Neutrophil (primary cell): Measurements from ENCODE around the gene PHF5A.

Experiments
- H3K27ac ChIP-seq: fragments of 200-600 bp; sonication (generic); 2 replicates; pipeline ENCODE4 v1.5.1; 2016; ENCODE audit warnings: mild to moderate bottlenecking, moderate library complexity
- H3K27me3 ChIP-seq: fragments of 200-600 bp; sonication (generic); 2 replicates; pipeline ENCODE4 v1.6.0; 2016; ENCODE audit warnings: mild to moderate bottlenecking
- H3K36me3 ChIP-seq: fragments of 200-600 bp; sonication (generic); 2 replicates; pipeline ENCODE4 v1.5.1; 2017
- H3K4me1 ChIP-seq, 2 experiments: fragments of 200-600 bp in 1 of 2; sonication (generic) in 1 of 2; 1 replicate in 1 of 2; 2 replicates in 1 of 2; pipeline versions ENCODE4 v1.5.1 to v1.6.1; 2013 to 2016; ENCODE audit warnings: low read depth in 1 of 2, low read length in 1 of 2, mild to moderate bottlenecking in 1 of 2, moderate library complexity in 1 of 2; ENCODE audit not compliant: control insufficient read depth in 1 of 2, insufficient read depth in 1 of 2
- H3K4me3 ChIP-seq, 2 experiments: fragments of 200-600 bp in 1 of 2; sonication (generic) in 1 of 2; 1 replicate in 1 of 2; 2 replicates in 1 of 2; pipeline ENCODE4 v1.5.1; 2013 to 2016; ENCODE audit warnings: low read depth in 1 of 2, low read length in 1 of 2, mild to moderate bottlenecking in 1 of 2, moderate library complexity in 1 of 2
- H3K9me3 ChIP-seq: fragments of 200-600 bp; sonication (generic); 2 replicates; pipeline ENCODE4 v1.5.1; 2016
- CTCF ChIP-seq: fragments of 200-600 bp; sonication (generic); IDR thresholded peaks from 2 replicates; pipeline ENCODE4 v1.5.1; 2016; ENCODE audit warnings: antibody characterized with exemption

Gene PHF5A

GRCh38 chr22:41411021-41411851 lies 57.3 kb downstream of the PHF5A start:
- no peak overlapping the region for H3K4me3 ChIP-seq
- no peaks in the 10 kb centered on the region for H3K36me3 ChIP-seq
- no peaks in the 10 kb centered on the region for H3K27me3 ChIP-seq
- H3K9me3 ChIP-seq: no peaks in the 10 kb centered on the region
- peaks cover 26 to 28% of the 10 kb centered on the region in 2 experiments for H3K4me1 ChIP-seq
- H3K27ac ChIP-seq: peak overlapping the region; percentile 97
- no peak for TF ChIP-seq CTCF

GRCh38 chr22:41410311-41410751 lies 58.2 kb downstream of the PHF5A start:
- Histone ChIP-seq H3K4me1 (peaks cover 23% of the 10 kb centered on the region in 2 experiments), H3K36me3 (no peaks in the 10 kb centered on the region), H3K9me3 (no peaks in the 10 kb centered on the region), H3K4me3 (no peak overlapping the region), H3K27ac (no peak overlapping the region), H3K27me3 (no peaks in the 10 kb centered on the region)
- TF ChIP-seq CTCF: no peak
